DOHH2 (cell line): ENCODE results near the gene RBFOX2.

ENCODE experiments used
- H3F3A ChIP-seq: fragments of 200-600 bp; sonication (generic), shearing (Covaris generic); 2 replicates; pipeline ENCODE4 v1.6.0; 2016; ENCODE audit warnings: antibody characterized with exemption, mild to moderate bottlenecking; ENCODE audit not compliant: control insufficient read depth, insufficient read depth
- H3K27ac ChIP-seq: fragments of 200-600 bp; sonication (generic); 2 replicates; pipeline ENCODE4 v1.5.1; 2014; ENCODE audit warnings: low read depth, mild to moderate bottlenecking, low read length, moderate library complexity
- H3K27me3 ChIP-seq: fragments of 200-600 bp; sonication (generic); 2 replicates; pipeline ENCODE4 v1.6.1; 2014; ENCODE audit warnings: mild to moderate bottlenecking, low read length, mixed read lengths; ENCODE audit not compliant: control insufficient read depth
- H3K36me3 ChIP-seq: fragments of 200-600 bp; sonication (generic); 2 replicates; pipeline ENCODE4 v1.6.1; 2014; ENCODE audit warnings: mild to moderate bottlenecking, low read length, moderate library complexity, mixed read lengths; ENCODE audit not compliant: control insufficient read depth
- H3K4me1 ChIP-seq: fragments of 200-600 bp; sonication (generic); 2 replicates; pipeline ENCODE4 v1.6.1; 2014; ENCODE audit warnings: mild to moderate bottlenecking, low read length, mixed read lengths; ENCODE audit not compliant: control insufficient read depth
- H3K4me2 ChIP-seq: fragments of 200-600 bp; sonication (generic); 2 replicates; pipeline ENCODE4 v1.6.0; 2014; ENCODE audit warnings: mild to moderate bottlenecking, low read length, moderate library complexity
- H3K4me3 ChIP-seq: fragments of 200-600 bp; sonication (generic); 2 replicates; pipeline ENCODE4 v1.5.1; 2014; ENCODE audit warnings: mild to moderate bottlenecking, low read length, mixed read lengths
- H3K79me2 ChIP-seq: fragments of 200-600 bp; sonication (generic); 2 replicates; pipeline ENCODE4 v1.6.1; 2014; ENCODE audit warnings: mild to moderate bottlenecking, low read length, mixed read lengths; ENCODE audit not compliant: control insufficient read depth
- H3K9me2 ChIP-seq: fragments of 200-600 bp; sonication (generic); replicated peaks from 2 replicates; pipeline ENCODE4 v1.6.1; 2014; ENCODE audit warnings: mild to moderate bottlenecking, low read length, mixed read lengths; ENCODE audit not compliant: control insufficient read depth
- H3K9me3 ChIP-seq: fragments of 200-600 bp; sonication (generic); 2 replicates; pipeline ENCODE4 v1.6.1; 2014; ENCODE audit warnings: antibody characterized with exemption, low read length, mixed read lengths; ENCODE audit not compliant: control insufficient read depth, insufficient read depth
- H4K20me1 ChIP-seq: fragments of 200-600 bp; sonication (generic); 2 replicates; pipeline ENCODE4 v1.6.0; 2014; ENCODE audit warnings: low read depth, mild to moderate bottlenecking, antibody characterized with exemption, low read length, moderate library complexity; ENCODE audit not compliant: control insufficient read depth, insufficient read depth
- CTCF ChIP-seq: fragments of 200-600 bp; sonication (generic); IDR thresholded peaks from one replicate; pipeline ENCODE4 v1.5.1; 2014; ENCODE audit warnings: antibody characterized with exemption, mild to moderate bottlenecking, low read depth, low read length; ENCODE audit not compliant: poor library complexity, severe bottlenecking
- EZH2phosphoT487 ChIP-seq: fragments of 200-600 bp; sonication (generic); IDR thresholded peaks from 2 replicates; pipeline ENCODE4 v1.6.1; 2017; ENCODE audit warnings: borderline replicate concordance, mild to moderate bottlenecking, antibody characterized with exemption, low read length, moderate library complexity, mixed read lengths

RBFOX2 gene

GRCh38 chr22:35736166-35736565 lies 292.5 kb downstream of the RBFOX2 start:
- Histone ChIP-seq H3K9me3 (no peaks in the 10 kb centered on the region), H3K27me3 (no peaks in the 10 kb centered on the region), H3K4me2 (no peak overlapping the region), H3K36me3 (peaks cover 24% of the 10 kb centered on the region), H3K27ac (no peak overlapping the region), H3K9me2 (no peaks in the 10 kb centered on the region), H4K20me1 (no peaks in the 10 kb centered on the region), H3K79me2 (no peaks in the 10 kb centered on the region), H3F3A (0 out of 2 replicates have a peak, but pooled peaks cover 3% of the 10 kb centered on the region), H3K4me3 (no peak overlapping the region), H3K4me1 (0 out of 2 replicates have a peak, but pooled peaks cover 2% of the 10 kb centered on the region)
- TF ChIP-seq EZH2phosphoT487 (no peak), CTCF (no peak)

GRCh38 chr22:35735542-35735941 lies 293.1 kb downstream of the RBFOX2 start:
- Histone ChIP-seq H3K27me3 (no peaks in the 10 kb centered on the region), H3K9me3 (no peaks in the 10 kb centered on the region), H3K4me3 (no peak overlapping the region), H3K79me2 (no peaks in the 10 kb centered on the region), H3F3A (0 out of 2 replicates have a peak, but pooled peaks cover 3% of the 10 kb centered on the region), H3K4me2 (no peak overlapping the region), H3K4me1 (0 out of 2 replicates have a peak, but pooled peaks cover 2% of the 10 kb centered on the region), H3K27ac (no peak overlapping the region), H4K20me1 (no peaks in the 10 kb centered on the region), H3K9me2 (no peaks in the 10 kb centered on the region), H3K36me3 (peaks cover 21% of the 10 kb centered on the region)
- TF ChIP-seq EZH2phosphoT487, result no peak
- TF ChIP-seq CTCF, result no peak

- Histone ChIP-seq H3K9me2 (no peaks in the 10 kb centered on the region), H3K27me3 (no peaks in the 10 kb centered on the region), H3K4me1 (peaks cover 8% of the 10 kb centered on the region), H3K27ac (no peak overlapping the region), H4K20me1 (no peaks in the 10 kb centered on the region), H3F3A (0 out of 2 replicates have a peak, but pooled peaks cover 3% of the 10 kb centered on the region), H3K9me3 (no peaks in the 10 kb centered on the region), H3K4me3 (no peak overlapping the region), H3K36me3 (peaks cover 12% of the 10 kb centered on the region), H3K4me2 (no peak overlapping the region), H3K79me2 (no peaks in the 10 kb centered on the region)
- TF ChIP-seq EZH2phosphoT487, result no peak
- no peak for TF ChIP-seq CTCF
These were observed 294.2 kb downstream of the RBFOX2 start for GRCh38 chr22:35734517-35734827.
